Measurements from ENCODE around the gene SYCP1. TPM values are rescaled to one million over a fixed set of nuclear protein-coding genes. Genes with fewer than 3 reads are reported as not detected.

Gene SYCP1
- total and polyA plus RNA-seq, 2 experiments from 2014 or later: 0.24 to 0.66 TPM

DNA sequence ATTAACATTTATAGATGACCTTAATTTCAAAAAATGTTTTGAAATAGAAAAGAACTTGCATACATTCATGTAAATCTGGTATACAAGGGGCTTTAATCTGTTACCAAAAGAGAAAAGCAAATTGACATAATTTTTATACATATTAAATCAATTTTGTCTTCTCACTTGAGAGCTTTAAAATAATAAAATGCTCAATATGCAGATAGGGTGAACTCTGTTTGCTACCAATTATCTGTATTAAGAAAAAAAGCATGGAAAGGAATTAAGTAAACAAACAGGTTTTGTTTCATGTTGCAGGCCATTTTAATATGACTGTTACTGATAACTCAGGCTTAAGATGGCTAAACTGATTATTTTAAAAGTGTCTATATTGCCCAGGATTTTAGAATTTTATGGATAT is 168.9 kb downstream of the SYCP1 start:
- no peak overlapping the region for H3K4me3 Mint-ChIP-seq
- no peaks in the 10 kb centered on the region for H3K27me3 Mint-ChIP-seq (ENCODE audit: insufficient read depth, low read depth, poor library complexity)
- Histone ChIP-seq H3K27me3 (ENCODE audit: insufficient read depth) (no peaks in the 10 kb centered on the region), H2AFZ (no peak overlapping the region), H3K4me1 (ENCODE audit: insufficient read depth) (no peaks in the 10 kb centered on the region), H4K20me1 (replicated peaks; ENCODE audit: insufficient read depth) (no peaks in the 10 kb centered on the region), H3K4me2 (no peak overlapping the region), H3K27ac (ENCODE audit: low read depth) (no peak overlapping the region), H3K36me3 (ENCODE audit: insufficient read depth) (no peaks in the 10 kb centered on the region), H3F3A (replicated peaks; ENCODE audit: low read depth) (no peaks in the 10 kb centered on the region), H3K4me3 (no peak overlapping the region), H3K9me2 (ENCODE audit: insufficient read depth) (peaks cover 6% of the 10 kb centered on the region), H3K79me2 (replicated peaks; ENCODE audit: insufficient read depth) (no peaks in the 10 kb centered on the region)
- no peak for TF ChIP-seq CREB1 (CRISPR knock-in tag; IDR thresholded peaks at IDR 0.05; ENCODE audit: low read depth)
- no peak for TF ChIP-seq STAT1 (IDR thresholded peaks at IDR 0.05; ENCODE audit: unreplicated experiment)
- TF ChIP-seq, protein P1, sequence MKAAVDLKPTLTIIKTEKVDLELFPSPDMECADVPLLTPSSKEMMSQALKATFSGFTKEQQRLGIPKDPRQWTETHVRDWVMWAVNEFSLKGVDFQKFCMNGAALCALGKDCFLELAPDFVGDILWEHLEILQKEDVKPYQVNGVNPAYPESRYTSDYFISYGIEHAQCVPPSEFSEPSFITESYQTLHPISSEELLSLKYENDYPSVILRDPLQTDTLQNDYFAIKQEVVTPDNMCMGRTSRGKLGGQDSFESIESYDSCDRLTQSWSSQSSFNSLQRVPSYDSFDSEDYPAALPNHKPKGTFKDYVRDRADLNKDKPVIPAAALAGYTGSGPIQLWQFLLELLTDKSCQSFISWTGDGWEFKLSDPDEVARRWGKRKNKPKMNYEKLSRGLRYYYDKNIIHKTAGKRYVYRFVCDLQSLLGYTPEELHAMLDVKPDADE (IDR thresholded peaks at IDR 0.05): no peak
- no peak for TF ChIP-seq EZH2phosphoT487 (IDR thresholded peaks at IDR 0.05; ENCODE audit: unreplicated experiment)
- TF ChIP-seq, protein P2, sequence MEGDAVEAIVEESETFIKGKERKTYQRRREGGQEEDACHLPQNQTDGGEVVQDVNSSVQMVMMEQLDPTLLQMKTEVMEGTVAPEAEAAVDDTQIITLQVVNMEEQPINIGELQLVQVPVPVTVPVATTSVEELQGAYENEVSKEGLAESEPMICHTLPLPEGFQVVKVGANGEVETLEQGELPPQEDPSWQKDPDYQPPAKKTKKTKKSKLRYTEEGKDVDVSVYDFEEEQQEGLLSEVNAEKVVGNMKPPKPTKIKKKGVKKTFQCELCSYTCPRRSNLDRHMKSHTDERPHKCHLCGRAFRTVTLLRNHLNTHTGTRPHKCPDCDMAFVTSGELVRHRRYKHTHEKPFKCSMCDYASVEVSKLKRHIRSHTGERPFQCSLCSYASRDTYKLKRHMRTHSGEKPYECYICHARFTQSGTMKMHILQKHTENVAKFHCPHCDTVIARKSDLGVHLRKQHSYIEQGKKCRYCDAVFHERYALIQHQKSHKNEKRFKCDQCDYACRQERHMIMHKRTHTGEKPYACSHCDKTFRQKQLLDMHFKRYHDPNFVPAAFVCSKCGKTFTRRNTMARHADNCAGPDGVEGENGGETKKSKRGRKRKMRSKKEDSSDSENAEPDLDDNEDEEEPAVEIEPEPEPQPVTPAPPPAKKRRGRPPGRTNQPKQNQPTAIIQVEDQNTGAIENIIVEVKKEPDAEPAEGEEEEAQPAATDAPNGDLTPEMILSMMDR (conservative IDR thresholded peaks at IDR 0.05; ENCODE audit: low read depth in 2 of 2): no peak
- TF ChIP-seq, protein P3, sequence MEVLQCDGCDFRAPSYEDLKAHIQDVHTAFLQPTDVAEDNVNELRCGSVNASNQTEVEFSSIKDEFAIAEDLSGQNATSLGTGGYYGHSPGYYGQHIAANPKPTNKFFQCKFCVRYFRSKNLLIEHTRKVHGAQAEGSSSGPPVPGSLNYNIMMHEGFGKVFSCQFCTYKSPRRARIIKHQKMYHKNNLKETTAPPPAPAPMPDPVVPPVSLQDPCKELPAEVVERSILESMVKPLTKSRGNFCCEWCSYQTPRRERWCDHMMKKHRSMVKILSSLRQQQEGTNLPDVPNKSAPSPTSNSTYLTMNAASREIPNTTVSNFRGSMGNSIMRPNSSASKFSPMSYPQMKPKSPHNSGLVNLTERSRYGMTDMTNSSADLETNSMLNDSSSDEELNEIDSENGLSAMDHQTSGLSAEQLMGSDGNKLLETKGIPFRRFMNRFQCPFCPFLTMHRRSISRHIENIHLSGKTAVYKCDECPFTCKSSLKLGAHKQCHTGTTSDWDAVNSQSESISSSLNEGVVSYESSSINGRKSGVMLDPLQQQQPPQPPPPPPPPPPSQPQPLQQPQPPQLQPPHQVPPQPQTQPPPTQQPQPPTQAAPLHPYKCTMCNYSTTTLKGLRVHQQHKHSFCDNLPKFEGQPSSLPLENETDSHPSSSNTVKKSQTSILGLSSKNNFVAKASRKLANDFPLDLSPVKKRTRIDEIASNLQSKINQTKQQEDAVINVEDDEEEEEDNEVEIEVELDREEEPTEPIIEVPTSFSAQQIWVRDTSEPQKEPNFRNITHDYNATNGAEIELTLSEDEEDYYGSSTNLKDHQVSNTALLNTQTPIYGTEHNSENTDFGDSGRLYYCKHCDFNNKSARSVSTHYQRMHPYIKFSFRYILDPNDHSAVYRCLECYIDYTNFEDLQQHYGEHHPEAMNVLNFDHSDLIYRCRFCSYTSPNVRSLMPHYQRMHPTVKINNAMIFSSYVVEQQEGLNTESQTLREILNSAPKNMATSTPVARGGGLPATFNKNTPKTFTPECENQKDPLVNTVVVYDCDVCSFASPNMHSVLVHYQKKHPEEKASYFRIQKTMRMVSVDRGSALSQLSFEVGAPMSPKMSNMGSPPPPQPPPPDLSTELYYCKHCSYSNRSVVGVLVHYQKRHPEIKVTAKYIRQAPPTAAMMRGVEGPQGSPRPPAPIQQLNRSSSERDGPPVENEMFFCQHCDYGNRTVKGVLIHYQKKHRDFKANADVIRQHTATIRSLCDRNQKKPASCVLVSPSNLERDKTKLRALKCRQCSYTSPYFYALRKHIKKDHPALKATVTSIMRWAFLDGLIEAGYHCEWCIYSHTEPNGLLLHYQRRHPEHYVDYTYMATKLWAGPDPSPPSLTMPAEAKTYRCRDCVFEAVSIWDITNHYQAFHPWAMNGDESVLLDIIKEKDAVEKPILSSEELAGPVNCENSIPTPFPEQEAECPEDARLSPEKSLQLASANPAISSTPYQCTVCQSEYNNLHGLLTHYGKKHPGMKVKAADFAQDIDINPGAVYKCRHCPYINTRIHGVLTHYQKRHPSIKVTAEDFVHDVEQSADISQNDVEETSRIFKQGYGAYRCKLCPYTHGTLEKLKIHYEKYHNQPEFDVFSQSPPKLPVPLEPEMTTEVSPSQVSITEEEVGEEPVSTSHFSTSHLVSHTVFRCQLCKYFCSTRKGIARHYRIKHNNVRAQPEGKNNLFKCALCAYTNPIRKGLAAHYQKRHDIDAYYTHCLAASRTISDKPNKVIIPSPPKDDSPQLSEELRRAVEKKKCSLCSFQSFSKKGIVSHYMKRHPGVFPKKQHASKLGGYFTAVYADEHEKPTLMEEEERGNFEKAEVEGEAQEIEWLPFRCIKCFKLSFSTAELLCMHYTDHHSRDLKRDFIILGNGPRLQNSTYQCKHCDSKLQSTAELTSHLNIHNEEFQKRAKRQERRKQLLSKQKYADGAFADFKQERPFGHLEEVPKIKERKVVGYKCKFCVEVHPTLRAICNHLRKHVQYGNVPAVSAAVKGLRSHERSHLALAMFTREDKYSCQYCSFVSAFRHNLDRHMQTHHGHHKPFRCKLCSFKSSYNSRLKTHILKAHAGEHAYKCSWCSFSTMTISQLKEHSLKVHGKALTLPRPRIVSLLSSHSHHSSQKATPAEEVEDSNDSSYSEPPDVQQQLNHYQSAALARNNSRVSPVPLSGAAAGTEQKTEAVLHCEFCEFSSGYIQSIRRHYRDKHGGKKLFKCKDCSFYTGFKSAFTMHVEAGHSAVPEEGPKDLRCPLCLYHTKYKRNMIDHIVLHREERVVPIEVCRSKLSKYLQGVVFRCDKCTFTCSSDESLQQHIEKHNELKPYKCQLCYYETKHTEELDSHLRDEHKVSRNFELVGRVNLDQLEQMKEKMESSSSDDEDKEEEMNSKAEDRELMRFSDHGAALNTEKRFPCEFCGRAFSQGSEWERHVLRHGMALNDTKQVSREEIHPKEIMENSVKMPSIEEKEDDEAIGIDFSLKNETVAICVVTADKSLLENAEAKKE (CRISPR knock-in tag; IDR thresholded peaks at IDR 0.05): no peak
- no peak overlapping the region for H3K27ac Mint-ChIP-seq
- peaks cover 19% of the 10 kb centered on the region for H3K9me3 Mint-ChIP-seq
- no peak for DNase-seq (ENCODE audit: low spot score)
- peaks cover 4% of the 10 kb centered on the region; the same call in 2 of the 3 replicates for H3K36me3 Mint-ChIP-seq (ENCODE audit: low read depth)
- H3K4me1 Mint-ChIP-seq: no peaks in the 10 kb centered on the region
- no peak for ATAC-seq
